Glomerular visceral epithelial cell (primary cell): ENCODE results near the gene NGRN.
A peak's percentile ranks its signal among the peaks of the same experiment; 100 is the strongest.
"Not testable (repeated sequence)": the region's sequence is repeated elsewhere in the genome, so short reads cannot be mapped to it uniquely, and the experiment has no call there.

Experiments
- DNase-seq: peaks from one replicate; pipeline ENCODE4 v3.0.0-alpha.2; 2016; ENCODE audit errors: extremely low spot score

The NGRN gene

GRCh38 chr15:90281637-90282036, 16.2 kb downstream of the NGRN start:
- DNase-seq: not testable (repeated sequence)

- peak; percentile 45 for DNase-seq
Observed at GRCh38 chr15:90286678-90287077, 21.2 kb downstream of the NGRN start.

DNA sequence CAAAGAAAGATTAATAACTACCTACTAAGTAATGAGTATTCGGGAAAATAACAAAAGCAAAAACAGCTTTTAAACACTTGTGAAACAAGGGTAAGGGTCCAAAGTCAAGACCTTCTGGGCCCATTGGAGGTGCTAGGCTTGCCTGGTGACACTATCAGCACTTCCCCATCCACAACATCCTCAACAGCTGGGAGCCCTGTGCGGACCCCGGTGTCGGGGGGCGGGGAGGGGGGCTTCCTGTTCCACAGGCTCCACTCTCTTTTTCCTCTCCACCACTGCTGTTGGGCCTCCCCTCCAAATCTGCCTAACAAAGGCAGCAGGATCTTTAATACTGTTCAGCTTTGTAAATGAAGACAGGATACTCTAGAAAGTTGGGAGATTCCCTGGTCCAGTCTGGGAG, 21.6 kb downstream of the NGRN start:
- no peak for DNase-seq

- DNase-seq: no peak
Observed at GRCh38 chr15:90287946-90288345, 22.5 kb downstream of the NGRN start.

- DNase-seq: peak; percentile 27
Observed at GRCh38 chr15:90291679-90292356, 26.3 kb downstream of the NGRN start.

DNA sequence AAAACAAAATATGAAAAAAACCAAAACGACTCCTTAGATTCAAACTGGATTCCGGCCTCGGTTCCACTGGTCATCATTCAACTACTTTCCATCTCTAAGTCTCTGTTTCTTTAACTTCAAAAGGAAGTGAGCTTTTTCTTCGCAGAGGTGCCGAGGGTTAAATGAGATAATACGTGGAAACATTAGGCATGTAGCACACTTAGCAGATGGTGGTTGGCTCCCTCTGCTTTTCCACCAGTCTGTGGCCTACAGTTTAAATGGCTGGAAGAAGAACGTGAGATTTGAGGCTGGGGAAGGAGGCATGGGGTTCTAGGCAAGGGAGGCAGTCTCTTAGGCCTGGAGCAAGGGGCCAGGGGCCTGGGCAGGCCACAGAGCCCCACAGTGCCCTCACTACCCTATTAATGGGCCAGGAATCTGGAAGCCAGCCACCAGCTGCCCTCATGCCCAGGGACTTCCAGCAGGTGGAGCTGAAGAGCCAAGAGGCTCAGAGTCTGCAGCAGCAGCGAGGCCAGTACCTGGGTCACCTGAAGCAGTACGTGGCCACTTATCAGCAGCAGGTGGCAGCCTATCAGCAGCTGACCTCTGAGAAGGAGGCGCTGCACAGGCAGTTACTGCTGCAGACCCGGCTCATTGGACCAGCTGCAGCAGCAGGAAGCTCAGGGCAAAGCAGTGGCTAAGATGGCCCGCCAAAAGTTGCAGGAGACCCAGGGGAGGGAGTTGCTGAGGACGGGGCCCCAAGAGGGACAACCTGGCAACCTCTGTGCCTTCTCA, 27.8 kb downstream of the NGRN start:
- peak; percentile 69 for DNase-seq

- no peak for DNase-seq
Observed at GRCh38 chr15:90294159-90294558, 28.7 kb downstream of the NGRN start.

DNA sequence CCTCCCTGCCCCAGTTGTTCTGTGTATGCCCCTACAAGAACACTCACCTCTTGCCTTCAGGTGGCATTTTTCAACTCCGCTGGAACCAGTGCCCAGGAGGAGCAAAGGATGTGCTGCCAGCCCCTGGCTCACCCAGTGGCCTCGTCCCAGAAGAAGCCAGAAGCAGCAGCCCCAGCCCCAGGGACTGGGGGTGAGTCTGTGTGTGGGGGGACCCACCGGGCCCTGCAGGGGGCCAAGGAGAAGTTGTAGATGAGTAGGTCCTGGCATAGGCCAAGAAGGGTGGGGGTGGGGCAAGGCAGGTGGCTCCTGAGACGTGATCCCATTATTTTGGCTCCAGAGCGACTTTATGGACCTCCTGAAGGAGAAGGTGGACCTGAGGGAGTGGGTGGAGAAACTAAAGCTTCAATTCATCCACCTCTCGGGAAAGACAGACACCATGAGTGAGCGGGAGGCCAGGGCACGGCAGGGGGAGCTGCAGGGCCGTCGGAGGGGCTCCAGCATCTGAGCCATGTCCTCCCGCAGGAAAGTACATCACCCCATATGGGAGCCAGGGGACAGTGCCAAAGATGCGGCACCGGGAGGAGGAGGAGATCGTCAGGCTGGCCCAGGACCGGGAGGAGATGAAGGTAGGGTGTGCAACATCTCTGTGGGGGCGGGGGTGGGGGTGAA, 29.3 kb downstream of the NGRN start:
- DNase-seq: no peak

DNA sequence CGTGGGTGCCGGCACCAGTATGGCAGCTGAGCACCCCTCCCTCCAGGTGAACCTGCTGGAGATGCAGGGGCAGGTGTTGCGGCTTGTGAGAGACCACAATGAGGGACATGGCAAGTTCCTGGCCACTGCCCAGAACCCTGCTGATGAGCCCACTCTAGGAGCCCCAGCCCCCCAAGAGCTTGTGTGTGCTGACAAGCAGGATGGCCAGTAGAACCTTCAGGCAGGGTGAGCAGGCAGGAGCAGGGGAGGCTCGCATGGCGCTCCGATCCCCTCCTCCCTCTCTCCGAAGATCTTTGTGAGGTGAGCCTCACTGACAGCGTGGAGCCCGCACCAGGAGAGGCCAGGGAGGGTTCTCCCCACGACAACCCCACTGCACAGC, 29.8 kb downstream of the NGRN start:
- no peak for DNase-seq

DNA sequence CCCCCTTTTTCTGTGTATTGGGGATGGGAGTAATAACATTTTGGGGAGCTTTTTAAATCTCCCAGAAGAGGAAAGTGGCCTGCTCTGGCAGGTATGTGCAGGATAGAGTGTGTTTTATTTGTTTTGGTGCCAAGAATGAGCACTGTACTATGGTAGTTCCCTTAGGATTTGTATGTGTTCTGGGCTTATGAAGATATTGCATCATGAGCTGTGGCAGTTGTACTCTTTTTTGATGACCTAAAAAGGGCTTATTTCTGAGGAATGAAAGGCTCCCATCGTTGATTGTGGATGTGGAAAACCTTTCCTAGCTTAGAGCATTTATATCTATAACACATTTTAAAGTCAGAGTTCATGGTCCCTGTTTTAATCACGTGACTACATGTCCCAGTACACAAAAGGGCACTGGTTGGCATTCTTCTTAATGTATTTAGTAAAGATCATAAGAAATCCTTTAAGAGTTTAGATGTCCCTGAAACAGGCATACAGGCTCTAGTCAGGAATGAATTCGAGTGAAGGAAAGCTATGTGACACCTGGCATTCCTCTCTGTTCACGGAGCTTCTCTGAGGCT, 30.9 kb downstream of the NGRN start:
- not testable (repeated sequence) for DNase-seq

DNA sequence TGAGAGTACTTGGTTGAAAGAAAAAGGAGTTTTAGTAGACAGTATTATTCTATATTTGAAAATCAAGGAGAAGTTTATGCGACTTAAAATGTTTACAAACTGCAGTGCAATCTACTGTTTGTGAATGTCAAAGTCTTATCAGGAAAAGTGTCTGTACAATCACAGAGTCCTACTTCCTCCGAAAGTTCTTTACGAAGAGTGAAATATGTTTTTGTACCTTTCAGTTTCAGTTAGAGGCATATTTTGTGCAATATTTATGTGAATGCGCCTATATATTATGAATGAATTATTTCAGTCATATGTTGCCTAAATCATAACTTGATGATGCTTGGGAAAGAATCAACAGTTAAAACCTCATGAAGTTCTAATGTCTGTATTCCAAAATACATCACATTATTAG, 31.5 kb downstream of the NGRN start:
- DNase-seq: no peak

DNA sequence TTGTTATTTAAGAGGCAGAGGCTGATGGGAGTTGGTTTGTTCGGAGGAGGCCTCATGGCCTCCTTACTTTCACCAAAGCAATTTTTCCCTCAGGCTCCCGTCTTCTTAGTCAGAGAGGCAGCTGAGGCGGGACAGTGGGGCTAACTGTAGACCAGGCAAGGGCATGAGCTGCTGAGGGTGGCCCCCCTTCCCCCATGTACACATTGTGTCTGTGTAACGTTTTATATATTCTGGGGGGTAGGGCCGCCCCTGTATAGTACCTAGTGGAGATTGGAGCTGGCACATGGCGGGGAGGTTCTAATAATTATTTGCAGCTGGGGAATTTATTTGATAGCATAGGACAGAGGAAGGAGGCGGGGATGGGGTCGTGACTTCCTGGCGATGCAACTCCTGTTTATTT, 35.1 kb downstream of the NGRN start:
- no peak for DNase-seq

DNA sequence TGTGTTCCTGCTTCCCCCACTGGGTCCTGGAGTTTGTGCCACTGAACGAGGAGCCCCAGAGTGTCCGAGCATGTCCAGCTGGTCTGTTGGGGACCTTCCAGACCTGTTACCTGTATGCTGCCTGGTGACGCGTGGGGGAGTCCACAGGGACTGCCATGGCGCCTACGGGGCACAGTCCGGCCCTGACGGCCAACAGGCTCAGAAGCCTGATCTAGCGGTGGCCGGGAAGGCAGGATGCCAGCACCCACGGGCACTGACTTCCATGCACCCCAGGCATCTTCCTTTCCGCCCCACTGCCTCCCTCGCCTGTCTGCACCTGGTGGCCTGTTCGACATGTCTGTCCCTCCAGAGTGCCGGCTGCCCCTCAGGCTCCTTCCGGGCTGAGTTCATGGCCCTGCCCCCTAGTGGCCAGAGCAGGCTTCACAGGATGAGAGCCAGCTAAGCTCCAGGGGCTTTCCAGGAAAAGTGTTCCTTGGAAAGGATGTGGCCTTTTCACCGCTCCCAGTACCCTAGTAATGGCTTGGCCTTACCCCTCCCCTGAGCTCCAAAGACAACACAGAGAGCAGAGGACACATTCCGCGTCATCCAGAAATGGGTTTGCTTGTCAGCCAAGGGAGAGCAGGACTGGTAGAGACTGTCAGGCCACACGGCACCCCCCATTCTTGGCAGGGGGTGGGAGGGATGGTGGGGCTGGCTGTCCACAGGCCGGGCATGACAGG, 35.7 kb downstream of the NGRN start:
- DNase-seq: peak; percentile 72

- no peak for DNase-seq
Observed at GRCh38 chr15:90301707-90302300, 36.3 kb downstream of the NGRN start.

DNA sequence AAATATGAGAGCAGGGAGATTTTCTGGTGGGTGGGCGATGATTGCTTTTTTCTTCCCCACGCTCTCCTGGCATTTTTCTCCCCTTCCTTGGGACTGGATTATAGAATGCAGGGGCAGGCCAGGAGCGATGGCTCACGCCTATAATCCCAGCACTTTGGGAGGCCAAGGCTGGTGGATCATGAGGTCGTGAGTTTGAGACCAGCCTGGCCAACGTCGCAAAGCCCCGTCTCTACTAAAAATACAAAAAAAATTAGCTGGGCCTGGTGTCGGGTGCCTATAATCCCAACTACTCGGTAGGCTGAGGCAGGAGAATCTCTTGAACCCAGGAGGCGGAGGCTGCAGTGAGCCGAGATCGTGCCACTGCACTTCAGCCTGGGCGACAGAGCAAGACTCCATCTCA, 39.9 kb downstream of the NGRN start:
- DNase-seq: not testable (repeated sequence)

GRCh38 chr15:90305932-90306331, 40.5 kb downstream of the NGRN start:
- DNase-seq: no peak

GRCh38 chr15:90306560-90306959, 41.1 kb downstream of the NGRN start:
- no peak for DNase-seq

DNA sequence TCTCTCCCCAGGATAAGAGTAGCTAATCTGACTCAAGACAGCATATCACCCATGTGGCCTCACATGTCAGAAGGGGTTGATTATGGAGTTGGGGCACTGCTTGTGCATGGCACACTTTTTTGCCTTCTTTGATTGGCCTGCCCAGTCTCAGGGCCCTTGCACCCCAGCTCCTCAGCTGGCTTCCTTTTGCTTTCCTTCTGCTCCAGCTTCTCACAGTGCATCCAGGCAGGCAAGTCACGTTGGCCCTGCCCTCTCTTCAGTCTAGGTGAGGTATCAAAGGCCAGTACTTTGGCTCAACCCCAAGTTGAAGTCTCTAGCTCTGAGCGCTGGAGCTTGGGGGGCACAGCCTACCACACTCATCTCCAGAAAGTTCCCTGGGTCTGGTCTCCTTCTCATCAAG, 42.2 kb downstream of the NGRN start:
- no peak for DNase-seq

DNA sequence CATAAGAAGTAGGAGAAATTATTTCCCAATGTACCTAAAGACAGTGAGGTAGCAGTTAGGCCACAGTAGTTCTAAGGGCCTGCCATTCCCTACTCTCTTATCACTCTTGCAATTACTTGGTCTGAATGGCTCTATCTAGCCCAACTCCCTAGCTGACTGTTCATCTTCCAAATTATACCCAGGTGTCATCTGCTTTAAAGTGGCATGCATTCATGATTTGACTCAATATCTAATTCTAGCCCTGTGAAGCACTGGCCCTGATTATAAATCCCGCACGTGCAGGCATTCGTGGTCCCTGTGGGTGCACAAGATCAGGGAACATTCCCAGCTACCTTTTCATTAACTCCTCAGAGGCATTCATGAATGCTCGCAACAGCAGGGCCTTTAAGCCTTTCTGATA, 43.5 kb downstream of the NGRN start:
- no peak for DNase-seq

DNA sequence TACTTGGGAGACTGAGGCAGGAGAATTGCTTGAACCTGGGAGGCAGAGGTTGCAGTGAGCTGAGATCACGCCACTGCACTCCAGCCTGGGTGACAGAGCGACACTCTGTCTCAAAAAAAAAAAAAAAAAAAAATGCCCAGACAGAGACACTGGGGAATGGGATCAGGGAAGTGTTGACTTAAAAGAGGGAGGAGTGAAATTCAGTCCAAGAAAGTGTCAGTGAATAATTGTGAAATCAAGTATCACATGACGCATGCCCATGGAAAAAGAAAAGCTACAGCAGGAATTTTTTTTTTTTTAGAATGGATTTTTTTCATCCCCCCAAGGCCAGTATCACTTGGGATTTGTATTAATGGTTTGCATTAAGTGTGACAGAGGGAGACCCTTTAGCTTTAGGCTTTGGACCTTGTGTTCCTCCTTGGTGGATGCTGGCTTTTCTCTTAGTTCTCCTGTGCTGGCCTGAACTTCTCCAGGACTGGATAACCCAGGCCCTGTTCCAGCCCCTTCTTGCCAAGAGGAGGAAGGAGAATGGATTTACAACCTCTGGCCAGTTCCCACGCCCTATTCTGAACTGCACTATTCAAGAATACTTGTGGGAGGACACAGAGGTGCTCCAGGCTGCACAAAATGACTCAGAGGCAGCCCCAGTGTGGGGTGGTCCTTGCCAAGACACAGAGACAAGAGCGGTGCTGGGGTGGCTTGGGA, 50.0 kb downstream of the NGRN start:
- no peak for DNase-seq

- DNase-seq: no peak
Observed at GRCh38 chr15:90316139-90316538, 50.7 kb downstream of the NGRN start.
